ENCODE results near the gene ZNF488. TPM values are rescaled to one million over a fixed set of nuclear protein-coding genes. Genes with fewer than 3 reads are reported as not detected.
A peak's percentile ranks its signal among the peaks of the same experiment; 100 is the strongest.
"Not testable (repeated sequence)": the region's sequence is repeated elsewhere in the genome, so short reads cannot be mapped to it uniquely, and the experiment has no call there.

Gene ZNF488
- total RNA-seq, 2 experiments from 2014 or later: not detected

- DNase-seq (no peak), ATAC-seq (no peak)
- Mint-ChIP-seq H3K36me3 (ENCODE audit: low read depth) (no peaks in the 10 kb centered on the region), H3K4me1 (ENCODE audit: low read depth) (no peaks in the 10 kb centered on the region), H3K9me3 (ENCODE audit: insufficient read depth) (no peaks in the 10 kb centered on the region), H3K27ac (no peak overlapping the region), H3K27me3 (ENCODE audit: low read depth) (peaks cover 31% of the 10 kb centered on the region), H3K4me3 (no peak overlapping the region)
- CTCF ChIA-PET: no interaction called here
- POLR2A ChIA-PET: no interaction called here
Measured at GRCh38 chr10:47397256-47397655, 13.2 kb upstream of the ZNF488 start.

GRCh38 chr10:47396311-47396717 is 12.2 kb upstream of the ZNF488 start:
- CTCF ChIA-PET: interaction anchor here (1.4 kb wide), 1 partner anchor 349 kb away, joined by 3 read pairs; no protein-coding TSS in a partner anchor
- peaks cover 34% of the 10 kb centered on the region for H3K27me3 Mint-ChIP-seq (ENCODE audit: low read depth)
- no peak overlapping the region for H3K4me3 Mint-ChIP-seq
- H3K27ac Mint-ChIP-seq: no peak overlapping the region
- H3K9me3 Mint-ChIP-seq (ENCODE audit: insufficient read depth): no peaks in the 10 kb centered on the region
- no peak for ATAC-seq
- no peaks in the 10 kb centered on the region for H3K4me1 Mint-ChIP-seq (ENCODE audit: low read depth)
- POLR2A ChIA-PET: no interaction called here
- no peak for DNase-seq
- H3K36me3 Mint-ChIP-seq (ENCODE audit: low read depth): no peaks in the 10 kb centered on the region

DNA sequence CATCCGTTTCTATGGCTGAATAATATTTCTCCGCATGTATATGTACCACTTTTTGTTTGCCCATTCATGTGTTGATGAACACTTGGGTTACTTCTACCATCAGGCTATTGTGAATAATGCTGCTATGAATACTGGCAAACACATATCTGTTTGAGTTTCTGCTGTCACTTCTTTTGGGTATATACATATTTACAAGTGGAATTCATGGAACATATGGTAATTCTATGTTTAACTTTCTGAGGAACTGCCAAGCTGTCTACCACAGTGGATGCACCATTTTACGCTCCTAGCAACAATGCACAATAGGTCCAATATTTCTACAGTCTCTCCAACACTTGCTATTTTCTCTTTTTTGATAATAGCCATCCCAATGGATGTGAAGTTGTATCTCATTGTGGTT is 5.5 kb upstream of the ZNF488 start:
- ATAC-seq (no peak), DNase-seq (no peak)
- Mint-ChIP-seq H3K9me3 (ENCODE audit: insufficient read depth) (peaks cover 6% of the 10 kb centered on the region), H3K36me3 (ENCODE audit: low read depth) (no peaks in the 10 kb centered on the region), H3K4me3 (no peak overlapping the region), H3K27ac (no peak overlapping the region), H3K27me3 (ENCODE audit: low read depth) (peaks cover 33% of the 10 kb centered on the region), H3K4me1 (ENCODE audit: low read depth) (peaks cover 4% of the 10 kb centered on the region)
- CTCF ChIA-PET: no interaction called here
- POLR2A ChIA-PET: no interaction called here

- H3K4me3 Mint-ChIP-seq: no peak overlapping the region
- ChIA-PET POLR2A (no interaction called here), CTCF (no interaction called here)
- peaks cover 27% of the 10 kb centered on the region for H3K27me3 Mint-ChIP-seq (ENCODE audit: low read depth)
- ATAC-seq (no peak), DNase-seq (no peak)
- no peaks in the 10 kb centered on the region for H3K36me3 Mint-ChIP-seq (ENCODE audit: low read depth)
- peaks cover 6% of the 10 kb centered on the region for H3K4me1 Mint-ChIP-seq (ENCODE audit: low read depth)
- H3K27ac Mint-ChIP-seq: no peak overlapping the region
- peaks cover 6% of the 10 kb centered on the region for H3K9me3 Mint-ChIP-seq (ENCODE audit: insufficient read depth)
Measured at GRCh38 chr10:47388879-47389278, 4.8 kb upstream of the ZNF488 start.

- CTCF ChIA-PET; POLR2A ChIA-PET; H3K36me3 Mint-ChIP-seq (ENCODE audit: low read depth); H3K4me3 Mint-ChIP-seq; H3K27ac Mint-ChIP-seq; H3K9me3 Mint-ChIP-seq (ENCODE audit: insufficient read depth); DNase-seq; ATAC-seq: not testable (repeated sequence)
- Mint-ChIP-seq H3K27me3 (ENCODE audit: low read depth) (peaks cover 37% of the 10 kb centered on the region), H3K4me1 (ENCODE audit: low read depth) (peaks cover 16% of the 10 kb centered on the region)
Measured at GRCh38 chr10:47386104-47386503, 2.0 kb upstream of the ZNF488 start.

GRCh38 chr10:47383261-47384147 is 589 bp downstream of the ZNF488 start:
- Mint-ChIP-seq H3K4me3 (peak overlapping the region; percentile 76), H3K9me3 (ENCODE audit: insufficient read depth) (peaks cover 6% of the 10 kb centered on the region), H3K27ac (no peak overlapping the region), H3K4me1 (ENCODE audit: low read depth) (peaks cover 32% of the 10 kb centered on the region), H3K36me3 (ENCODE audit: low read depth) (no peaks in the 10 kb centered on the region), H3K27me3 (ENCODE audit: low read depth) (peaks cover 37% of the 10 kb centered on the region)
- ATAC-seq (no peak), DNase-seq (no peak)
- ChIA-PET POLR2A (no interaction called here), CTCF (interaction anchor here (1.2 kb wide), 1 partner anchor 43 kb away, joined by 3 read pairs; no protein-coding TSS in a partner anchor)

DNA sequence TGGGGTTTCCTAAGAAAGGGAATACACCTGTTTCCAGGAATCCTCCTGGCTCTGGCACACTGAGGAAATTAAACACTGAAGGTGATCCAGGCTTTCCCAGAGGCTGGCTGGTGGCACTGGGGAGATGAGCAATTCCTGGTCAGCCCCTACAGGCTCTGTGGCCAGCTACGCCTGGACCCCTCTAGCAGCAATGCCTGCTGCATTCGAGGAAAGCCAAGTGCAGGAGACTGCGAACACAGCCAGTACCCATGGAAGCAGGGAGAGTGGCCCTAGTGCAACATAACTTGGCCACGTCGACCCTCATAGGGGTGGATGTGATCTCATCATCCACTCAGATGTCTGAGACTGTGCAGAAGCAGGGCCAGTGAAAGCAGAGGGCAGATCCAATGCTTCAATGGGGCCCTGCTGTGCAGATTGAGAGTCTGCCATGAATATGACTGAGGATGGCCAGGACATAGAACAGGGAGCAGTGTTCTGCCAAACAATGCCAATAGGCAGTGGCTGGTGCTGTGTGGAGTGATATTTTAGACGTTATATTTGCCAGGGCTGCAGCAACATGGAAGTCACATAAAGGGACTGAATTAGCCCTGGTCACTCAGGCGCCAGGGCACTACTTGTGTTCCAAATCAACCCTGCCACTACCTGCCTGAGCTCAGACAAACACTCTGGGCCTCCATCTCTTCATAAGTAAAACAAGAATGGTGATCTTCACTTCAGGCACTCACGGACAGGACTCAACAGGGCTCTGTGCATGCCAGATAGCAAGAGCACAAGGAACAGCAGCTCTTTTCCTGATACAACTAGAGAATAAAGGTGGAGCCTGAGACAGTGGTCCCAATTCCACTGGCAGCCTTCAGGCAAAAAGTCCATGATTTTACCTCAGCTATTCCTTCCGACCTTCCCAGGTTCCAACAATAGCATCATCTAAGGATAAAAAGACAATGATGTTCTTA is 2.4 kb downstream of the ZNF488 start:
- Mint-ChIP-seq H3K36me3 (ENCODE audit: low read depth) (no peaks in the 10 kb centered on the region), H3K27ac (no peak overlapping the region), H3K27me3 (ENCODE audit: low read depth) (peaks cover 47% of the 10 kb centered on the region), H3K4me3 (no peak overlapping the region), H3K9me3 (ENCODE audit: insufficient read depth) (no peaks in the 10 kb centered on the region), H3K4me1 (ENCODE audit: low read depth) (peaks cover 32% of the 10 kb centered on the region)
- ChIA-PET CTCF (no interaction called here), POLR2A (no interaction called here)
- ATAC-seq: no peak
- DNase-seq: no peak

DNA sequence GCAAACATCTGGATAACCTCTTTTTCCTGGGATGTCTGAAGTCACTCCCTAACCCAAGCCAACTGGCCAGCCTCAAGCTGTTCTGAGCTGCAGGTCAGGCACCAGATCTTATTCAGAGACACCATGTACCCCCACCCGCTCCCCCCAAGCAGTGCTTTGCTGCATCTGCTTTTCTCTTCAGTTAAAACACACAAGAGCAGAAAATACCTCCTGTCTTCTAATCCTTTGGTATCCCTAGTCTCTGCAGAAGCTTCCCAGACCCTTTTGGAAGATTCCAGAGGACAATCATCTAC is 3.0 kb downstream of the ZNF488 start:
- no peaks in the 10 kb centered on the region for H3K9me3 Mint-ChIP-seq (ENCODE audit: insufficient read depth)
- DNase-seq (no peak), ATAC-seq (no peak)
- peaks cover 32% of the 10 kb centered on the region for H3K4me1 Mint-ChIP-seq (ENCODE audit: low read depth)
- H3K27me3 Mint-ChIP-seq (ENCODE audit: low read depth): peaks cover 49% of the 10 kb centered on the region
- no peak overlapping the region for H3K27ac Mint-ChIP-seq
- no peak overlapping the region for H3K4me3 Mint-ChIP-seq
- POLR2A ChIA-PET: interaction anchor here (1.6 kb wide), 1 partner anchor 1096 kb away, joined by 7 read pairs; no protein-coding TSS in a partner anchor
- CTCF ChIA-PET: interaction anchor here (0.7 kb wide), 1 partner anchor 366 kb away, joined by 3 read pairs; no protein-coding TSS in a partner anchor
- H3K36me3 Mint-ChIP-seq (ENCODE audit: low read depth): no peaks in the 10 kb centered on the region

GRCh38 chr10:47380341-47381102 is 3.6 kb downstream of the ZNF488 start:
- CTCF ChIA-PET: interaction anchor here (0.7 to 1.3 kb wide), 3 partner anchors 366 to 1273 kb away, joined by 3 to 11 read pairs (median 3); no protein-coding TSS in a partner anchor
- no peak for ATAC-seq
- no peaks in the 10 kb centered on the region for H3K9me3 Mint-ChIP-seq (ENCODE audit: insufficient read depth)
- no peaks in the 10 kb centered on the region for H3K36me3 Mint-ChIP-seq (ENCODE audit: low read depth)
- peaks cover 50% of the 10 kb centered on the region for H3K27me3 Mint-ChIP-seq (ENCODE audit: low read depth)
- POLR2A ChIA-PET: interaction anchor here (0.7 to 1.6 kb wide), 4 partner anchors 1089 to 1112 kb away, joined by 3 to 7 read pairs (median 4); no protein-coding TSS in a partner anchor
- H3K4me1 Mint-ChIP-seq (ENCODE audit: low read depth): peaks cover 32% of the 10 kb centered on the region
- DNase-seq: no peak
- H3K27ac Mint-ChIP-seq: no peak overlapping the region
- H3K4me3 Mint-ChIP-seq: no peak overlapping the region

DNA sequence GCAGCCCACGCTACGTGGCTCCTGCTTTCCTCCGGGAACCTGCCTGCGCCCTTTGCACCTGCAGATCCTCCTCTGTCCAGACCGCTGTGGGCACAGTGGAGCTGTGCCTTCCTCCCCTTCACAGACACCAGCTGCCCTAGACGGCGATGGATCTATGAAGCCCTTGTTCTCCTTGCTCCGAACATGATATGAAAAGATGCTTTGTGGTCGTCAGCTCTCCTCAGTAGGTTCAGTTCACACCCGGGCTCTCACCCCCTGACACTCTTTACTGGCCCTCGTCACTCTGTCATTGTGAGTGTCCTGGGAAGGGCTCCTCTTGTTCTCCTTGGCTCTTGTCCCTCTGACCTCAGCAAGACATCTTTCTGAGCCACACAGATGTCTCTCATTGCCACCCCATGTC is 4.2 kb downstream of the ZNF488 start:
- no peak for DNase-seq
- ChIA-PET POLR2A (interaction anchor here (1.0 to 1.6 kb wide), 3 partner anchors 1089 to 1097 kb away, joined by 3 to 7 read pairs (median 4); no protein-coding TSS in a partner anchor), CTCF (interaction anchor here (0.8 to 1.3 kb wide), 2 partner anchors 1096 to 1272 kb away, joined by 3 to 11 read pairs; no protein-coding TSS in a partner anchor)
- Mint-ChIP-seq H3K36me3 (ENCODE audit: low read depth) (no peaks in the 10 kb centered on the region), H3K9me3 (ENCODE audit: insufficient read depth) (no peaks in the 10 kb centered on the region), H3K4me3 (no peak overlapping the region), H3K27ac (no peak overlapping the region), H3K27me3 (ENCODE audit: low read depth) (peaks cover 46% of the 10 kb centered on the region), H3K4me1 (ENCODE audit: low read depth) (peaks cover 31% of the 10 kb centered on the region)
- ATAC-seq: no peak

- CTCF ChIA-PET: interaction anchor here (0.8 to 1.3 kb wide), 2 partner anchors 1096 to 1272 kb away, joined by 3 to 11 read pairs; no protein-coding TSS in a partner anchor
- Mint-ChIP-seq H3K27me3 (ENCODE audit: low read depth) (peaks cover 47% of the 10 kb centered on the region), H3K36me3 (ENCODE audit: low read depth) (no peaks in the 10 kb centered on the region), H3K4me1 (ENCODE audit: low read depth) (peaks cover 28% of the 10 kb centered on the region), H3K4me3 (no peak overlapping the region), H3K9me3 (ENCODE audit: insufficient read depth) (no peaks in the 10 kb centered on the region), H3K27ac (no peak overlapping the region)
- POLR2A ChIA-PET: interaction anchor here (1.6 kb wide), 1 partner anchor 1094 kb away, joined by 7 read pairs; no protein-coding TSS in a partner anchor
- ATAC-seq (no peak), DNase-seq (no peak)
Measured at GRCh38 chr10:47379445-47379785, 4.7 kb downstream of the ZNF488 start.

Measured in activated CD8-positive, alpha-beta T cell treated with anti-CD3 and anti-CD28 coated beads, Interleukin-2, amount 10 ng/mL, durations not matched to agents 7 days and 5 days (primary cell).